ENCODE measurements around the gene SSBP1. TPM values are rescaled to one million over a fixed set of nuclear protein-coding genes. Genes with fewer than 3 reads are reported as not detected.
"Not testable (repeated sequence)": the region's sequence is repeated elsewhere in the genome, so short reads cannot be mapped to it uniquely, and the experiment has no call there.

SSBP1 gene, protein sequence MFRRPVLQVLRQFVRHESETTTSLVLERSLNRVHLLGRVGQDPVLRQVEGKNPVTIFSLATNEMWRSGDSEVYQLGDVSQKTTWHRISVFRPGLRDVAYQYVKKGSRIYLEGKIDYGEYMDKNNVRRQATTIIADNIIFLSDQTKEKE
- 315 and 348 TPM in 2 replicates for total RNA-seq (2014; rRNA removed; shearing (Covaris generic))

DNA sequence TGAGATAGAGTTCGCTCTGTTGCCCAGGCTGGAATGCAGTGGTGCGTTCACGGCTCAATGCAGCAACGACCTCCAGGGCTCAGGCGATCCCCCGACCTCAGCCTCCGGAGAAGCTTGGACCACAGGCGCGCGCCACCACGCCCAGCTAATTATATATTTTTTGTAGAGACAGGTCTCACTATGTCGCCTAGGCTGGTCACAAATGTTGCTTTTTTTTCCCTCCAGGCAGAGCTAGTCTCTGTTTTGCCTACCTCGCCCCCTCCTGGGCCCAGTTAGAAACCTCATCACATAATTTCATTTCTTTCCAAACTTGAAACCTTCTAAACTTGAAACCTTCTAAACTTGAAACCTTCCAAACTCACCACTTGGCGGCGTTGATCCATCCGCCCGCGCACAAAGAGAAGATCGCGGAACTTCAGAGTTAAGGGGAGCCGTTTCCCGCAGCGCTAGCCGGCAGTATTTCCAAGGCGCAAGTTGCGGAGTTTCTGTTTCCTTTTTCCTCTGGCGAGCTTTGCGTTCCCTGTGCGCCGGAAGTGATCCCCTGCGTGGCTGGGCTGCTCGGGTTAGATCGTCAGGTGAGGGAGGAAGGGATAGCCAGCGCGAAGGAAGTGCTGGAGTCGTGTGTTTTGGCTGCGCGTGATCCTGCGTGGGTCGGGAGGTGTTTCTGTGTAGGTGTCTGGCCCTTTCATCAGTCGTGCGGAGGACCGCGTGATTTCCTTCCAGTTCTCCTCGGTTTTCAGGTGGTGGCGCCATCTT lies at the start of gene SSBP1:
Gene SSBP1, plus strand, starts transcription at position 523 of the 756 bp plus-strand sequence. CDS start 809 bp downstream, outside the sequence.
- DNase-seq (ENCODE audit: low spot score): peak; percentile 96
- in situ Hi-C loops (cut with HindIII; ENCODE audit: low sequenced_read_pairs): no loop called here

DNA sequence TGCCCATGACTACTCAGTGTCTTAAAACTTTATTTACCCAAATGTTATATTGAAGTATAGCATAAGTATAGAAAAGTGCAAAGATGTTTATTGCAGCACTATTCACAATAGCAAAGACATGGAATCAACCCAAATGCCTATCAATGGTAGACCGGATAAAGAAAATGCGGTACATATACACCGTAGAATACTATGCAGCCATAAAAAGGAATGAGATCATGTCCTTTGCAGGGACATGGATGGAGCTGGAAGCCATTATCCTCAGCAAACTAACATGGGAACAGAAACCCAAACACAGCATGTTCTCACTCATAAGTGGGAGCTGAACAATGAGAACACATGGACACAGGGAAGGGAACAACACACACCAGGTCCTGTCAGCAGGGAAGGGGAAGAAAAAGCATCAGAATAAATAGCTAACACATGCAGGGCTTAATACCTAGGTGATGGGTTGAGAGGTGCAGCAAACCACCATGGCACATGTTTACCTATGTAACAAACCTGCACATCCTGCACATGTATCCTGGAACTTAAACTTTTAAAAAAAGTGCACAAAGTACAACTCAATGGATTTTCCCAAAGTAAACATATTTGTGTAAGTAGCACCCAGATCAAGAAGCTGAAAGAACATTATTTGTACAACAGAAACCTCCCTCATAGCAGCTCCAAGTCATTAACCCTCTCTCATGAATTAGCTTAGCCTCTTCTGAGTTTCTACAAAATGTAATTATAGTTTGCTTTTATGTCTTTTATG lies 48.9 kb upstream of the SSBP1 start:
- in situ Hi-C loops (cut with HindIII; ENCODE audit: low sequenced_read_pairs); DNase-seq (ENCODE audit: low spot score): not testable (repeated sequence)

DNA sequence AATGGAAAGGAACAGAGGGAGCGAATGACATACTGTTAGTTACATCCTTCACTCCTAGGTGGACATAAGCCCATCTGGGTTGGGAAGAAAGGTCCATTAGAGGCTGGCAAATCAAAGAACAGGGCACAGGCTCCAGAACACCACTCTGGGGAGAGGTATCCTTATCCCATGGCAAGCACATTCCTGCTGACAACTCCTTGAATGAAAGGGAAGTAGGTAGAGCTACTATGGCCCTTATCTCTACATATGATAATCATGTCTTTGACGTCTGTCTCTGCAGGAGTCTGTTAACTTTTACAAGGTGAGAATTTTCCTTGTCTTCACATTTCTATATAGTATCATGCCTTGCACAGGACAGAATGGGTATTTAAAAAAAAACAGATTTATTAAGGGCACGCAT lies 46.6 kb upstream of the SSBP1 start:
- no peak for DNase-seq (ENCODE audit: low spot score)
- in situ Hi-C loops (cut with HindIII; ENCODE audit: low sequenced_read_pairs): no loop called here

DNA sequence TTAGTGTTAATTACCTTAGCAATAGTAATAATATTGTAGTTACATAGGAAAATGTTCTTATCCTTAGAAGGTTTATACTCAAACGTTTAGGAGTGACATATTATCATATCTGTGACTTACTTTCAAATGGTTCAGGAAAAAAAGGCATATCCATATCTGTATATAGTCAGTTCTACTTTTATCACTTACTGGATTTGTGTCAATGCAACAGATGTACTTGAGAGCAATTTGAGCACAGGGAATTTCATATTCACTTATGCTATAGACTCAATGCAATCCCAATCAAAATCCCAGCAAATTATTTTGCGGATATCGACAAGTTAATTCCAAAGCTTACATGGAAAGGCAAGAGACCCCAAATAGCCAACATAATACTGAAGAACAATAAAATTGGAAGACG lies 46.2 kb upstream of the SSBP1 start:
- in situ Hi-C loops (cut with HindIII; ENCODE audit: low sequenced_read_pairs): no loop called here
- DNase-seq (ENCODE audit: low spot score): no peak

DNA sequence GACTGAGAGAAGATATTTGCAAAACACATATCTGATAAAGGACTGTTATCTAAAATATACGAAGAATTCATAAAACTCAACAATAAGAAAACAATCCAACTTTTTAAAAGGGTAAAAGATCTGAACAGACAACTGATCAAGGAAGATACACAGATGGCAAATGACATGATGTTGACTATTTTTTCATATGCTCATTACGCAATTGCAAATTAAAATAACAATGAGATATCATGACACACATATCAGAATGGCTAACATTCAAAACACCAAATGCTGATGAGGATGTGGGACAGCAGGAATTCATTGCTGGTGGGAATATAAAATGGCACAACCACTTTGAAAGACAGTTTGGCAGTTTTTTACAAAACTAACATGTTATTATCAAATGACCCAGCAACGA lies 45.1 kb upstream of the SSBP1 start:
- no peak for DNase-seq (ENCODE audit: low spot score)
- in situ Hi-C loops (cut with HindIII; ENCODE audit: low sequenced_read_pairs): no loop called here

DNA sequence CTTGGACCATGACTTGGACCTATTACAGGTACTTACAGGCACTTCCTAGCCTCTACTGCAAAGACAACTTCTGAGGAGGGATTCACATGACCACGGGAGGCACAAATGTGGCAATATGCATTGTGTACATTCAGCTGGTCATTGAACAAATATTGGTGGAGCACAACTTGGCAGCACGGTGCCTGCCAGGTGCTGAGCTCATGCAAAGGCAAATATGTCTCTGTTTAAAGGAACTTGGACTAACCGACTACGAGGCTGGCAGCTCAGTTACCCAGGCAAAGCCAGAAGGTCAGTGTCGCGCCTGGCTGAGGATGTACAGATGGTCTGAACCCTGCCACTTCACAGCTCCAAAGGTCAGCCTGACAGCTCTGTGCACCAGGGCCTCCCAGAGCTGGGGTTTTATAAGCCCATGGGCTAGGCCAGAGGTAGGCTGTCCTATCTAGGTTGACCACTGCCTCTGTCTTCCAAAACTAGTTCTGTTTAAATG lies 42.3 kb upstream of the SSBP1 start:
- in situ Hi-C loops (cut with HindIII; ENCODE audit: low sequenced_read_pairs): no loop called here
- DNase-seq (ENCODE audit: low spot score): no peak

DNA sequence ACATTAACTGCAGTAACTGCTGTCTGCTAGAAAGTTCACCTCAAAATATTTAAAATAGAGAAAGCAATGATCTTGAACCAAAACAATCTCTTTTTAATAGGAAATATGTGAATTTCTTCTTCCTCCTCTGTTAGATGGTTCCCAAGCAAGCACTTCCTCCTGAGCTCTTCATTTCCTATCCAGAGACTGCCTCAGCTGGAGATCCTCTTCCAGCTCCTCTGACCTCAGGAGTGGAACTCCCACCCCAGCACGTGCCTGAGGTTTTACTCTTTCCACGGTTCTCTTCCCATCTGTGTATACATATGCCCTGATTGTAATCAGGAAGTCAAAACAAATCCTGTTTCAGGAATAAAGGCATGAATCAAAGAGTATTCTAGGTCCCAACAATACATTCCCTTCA lies 41.8 kb upstream of the SSBP1 start:
- no peak for DNase-seq (ENCODE audit: low spot score)
- in situ Hi-C loops (cut with HindIII; ENCODE audit: low sequenced_read_pairs): no loop called here

DNA sequence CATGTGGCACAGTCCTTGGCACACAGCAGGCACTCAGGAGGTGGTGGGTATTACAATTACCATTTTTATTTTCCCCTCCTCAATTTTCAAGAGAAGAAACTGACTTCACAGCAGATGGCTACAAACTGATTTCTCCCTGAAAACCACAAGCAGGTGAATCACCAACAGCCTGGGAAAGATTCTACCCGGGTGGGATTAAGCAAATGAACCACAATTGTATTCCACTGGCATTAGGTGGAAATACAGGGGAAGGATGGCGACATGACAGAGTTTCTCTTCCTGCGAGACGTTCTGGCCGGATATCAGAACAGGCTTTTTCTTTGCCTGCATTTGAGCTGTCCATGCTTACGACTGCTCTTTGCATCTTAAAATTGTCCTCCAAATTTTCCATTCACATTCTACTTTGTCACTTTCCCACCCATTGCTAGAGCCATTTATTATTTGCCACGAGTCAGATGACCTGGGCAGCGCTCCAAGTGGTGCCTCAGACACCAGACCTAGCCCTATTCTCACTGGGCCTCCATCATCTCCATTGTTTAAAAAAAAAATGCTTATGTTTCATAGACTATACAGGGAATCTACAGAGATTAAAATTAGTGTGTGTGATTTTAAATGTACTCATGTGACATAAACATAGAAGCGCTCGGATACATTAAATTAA lies 40.8 kb upstream of the SSBP1 start:
- in situ Hi-C loops (cut with HindIII; ENCODE audit: low sequenced_read_pairs): no loop called here
- DNase-seq (ENCODE audit: low spot score): no peak

DNA sequence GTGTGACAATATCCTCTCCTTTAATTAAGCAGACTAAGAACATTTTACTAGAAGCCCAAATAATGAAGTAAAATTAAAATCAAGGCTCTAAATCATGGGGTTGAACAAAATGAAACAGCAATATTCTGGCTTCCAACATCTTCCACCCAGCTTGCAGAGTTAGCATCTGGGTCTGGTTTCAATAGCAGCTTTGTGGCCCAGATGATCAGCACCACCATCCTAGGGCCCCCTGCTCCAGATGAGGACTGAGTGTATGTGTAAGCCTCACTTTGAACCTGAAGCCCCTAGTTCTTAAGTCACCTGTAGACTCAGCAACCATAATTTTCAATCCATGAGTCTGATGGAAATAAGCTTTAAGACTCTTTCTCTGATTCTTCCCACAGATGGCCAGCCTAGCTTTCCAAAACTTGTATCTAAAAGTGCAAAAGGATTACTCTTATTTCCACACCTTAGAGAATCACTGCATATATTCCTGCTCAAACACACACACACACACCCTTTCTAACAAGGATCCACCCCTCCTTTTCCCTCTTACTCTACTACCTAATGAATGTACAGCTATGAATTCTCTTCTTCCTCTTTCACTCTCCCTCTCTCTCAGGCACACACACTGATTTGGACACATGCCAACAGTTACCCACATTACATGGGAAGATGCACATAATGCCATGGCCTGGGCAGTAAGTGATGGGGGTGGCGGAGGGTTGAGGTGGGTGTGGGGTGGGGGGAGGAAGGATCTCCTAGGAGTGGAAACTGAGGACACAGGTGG lies 39.7 kb upstream of the SSBP1 start:
- DNase-seq (ENCODE audit: low spot score): no peak
- in situ Hi-C loops (cut with HindIII; ENCODE audit: low sequenced_read_pairs): no loop called here

DNA sequence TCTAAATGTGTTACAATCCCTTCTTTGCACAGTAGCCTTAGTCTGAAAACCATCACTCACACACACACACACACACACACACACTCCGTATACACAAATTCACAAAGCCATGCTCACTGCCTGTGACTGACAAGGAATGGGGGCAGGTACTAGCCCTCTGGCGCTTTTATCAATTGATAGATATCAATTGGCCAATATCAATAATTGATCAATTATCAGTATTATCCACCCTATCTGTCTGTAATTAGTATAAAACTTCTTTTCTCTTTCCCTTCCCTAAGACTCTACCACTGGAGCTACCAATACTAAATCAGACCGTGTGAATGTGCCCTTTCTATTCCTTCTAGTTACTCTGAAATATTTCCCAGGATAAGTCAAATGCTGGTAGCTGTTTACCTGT lies 38.3 kb upstream of the SSBP1 start:
- in situ Hi-C loops (cut with HindIII; ENCODE audit: low sequenced_read_pairs): no loop called here
- DNase-seq (ENCODE audit: low spot score): no peak

DNA sequence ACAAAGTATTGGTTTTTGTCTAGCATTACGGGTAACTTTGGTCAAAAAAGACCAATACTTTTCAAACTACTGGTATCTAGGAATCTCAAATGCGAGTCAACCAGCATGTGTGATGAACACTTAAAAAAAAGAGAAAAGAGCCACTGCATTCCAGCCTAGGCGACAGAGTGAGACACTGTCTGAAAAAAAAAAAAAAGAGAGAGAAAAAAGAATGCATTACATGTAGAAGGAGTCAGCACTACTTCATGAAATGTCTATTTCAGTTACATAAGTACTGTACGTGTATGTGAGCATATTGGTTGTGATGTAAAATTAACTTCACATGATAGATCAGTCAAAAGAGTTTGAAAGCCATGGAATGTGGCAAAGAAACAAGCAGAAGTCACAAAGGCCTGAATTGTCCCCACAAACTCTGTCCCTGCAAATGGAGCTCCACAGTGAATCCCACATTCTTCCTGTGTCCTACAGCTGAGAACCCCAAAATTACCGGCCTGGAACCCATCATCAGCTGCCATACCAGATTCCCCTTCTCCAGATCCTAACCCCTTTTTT lies 37.8 kb upstream of the SSBP1 start:
- DNase-seq (ENCODE audit: low spot score): peak; percentile 47
- in situ Hi-C loops (cut with HindIII; ENCODE audit: low sequenced_read_pairs): no loop called here

DNA sequence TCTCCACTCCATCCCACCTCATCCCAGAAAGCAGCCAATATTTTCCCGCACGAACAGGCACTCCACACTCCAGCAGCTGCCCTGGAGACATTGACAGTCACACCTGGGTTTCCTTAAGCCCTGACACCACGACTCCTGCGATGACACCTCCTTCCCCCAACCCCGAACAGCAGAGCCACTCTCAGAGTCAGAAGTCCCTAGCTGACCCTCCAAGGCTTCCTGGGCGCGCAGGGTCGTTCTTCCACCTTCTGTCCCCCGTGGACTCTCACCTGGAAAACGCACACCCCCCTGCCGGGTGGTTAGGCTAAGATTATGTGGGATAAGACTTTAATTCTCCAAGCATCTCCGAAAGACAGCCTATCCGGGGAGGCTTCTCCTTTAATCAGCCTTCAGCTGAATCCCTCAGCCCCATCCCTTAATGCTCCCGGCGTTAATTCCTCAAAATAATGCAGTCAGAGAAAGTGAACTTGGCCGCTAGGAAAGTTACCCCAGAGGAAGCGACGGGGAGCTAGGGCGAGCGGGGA lies 37.2 kb upstream of the SSBP1 start:
- peak; percentile 32 for DNase-seq (ENCODE audit: low spot score)
- in situ Hi-C loops (cut with HindIII; ENCODE audit: low sequenced_read_pairs): no loop called here

DNA sequence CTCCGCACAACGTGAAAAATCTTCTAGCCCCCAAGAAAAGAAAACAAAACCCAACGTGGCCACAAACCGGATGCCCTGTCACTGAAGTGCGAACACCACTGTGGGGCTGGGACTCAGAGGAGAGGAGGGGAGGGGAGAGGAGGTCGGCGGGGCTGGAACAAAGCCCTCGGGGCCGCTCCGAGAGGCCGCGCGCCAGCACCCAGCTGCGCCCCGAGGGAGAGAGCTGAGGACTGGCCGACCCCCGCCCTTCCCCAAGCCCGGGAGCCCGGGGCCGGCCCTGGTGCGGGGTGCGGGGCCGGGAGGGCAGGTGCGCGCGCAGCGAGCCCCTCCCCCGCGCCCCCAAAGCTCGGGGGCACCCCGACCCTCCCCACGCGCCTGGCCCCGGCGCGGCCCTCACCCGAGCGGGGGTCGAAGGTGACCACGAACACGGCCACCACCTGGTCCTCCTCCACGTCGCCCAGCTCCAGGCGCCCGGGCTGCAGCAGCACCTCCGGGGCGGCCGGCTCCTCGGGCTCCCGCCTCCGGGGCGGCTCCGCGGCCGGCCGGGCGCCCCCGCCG lies 36.6 kb upstream of the SSBP1 start:
- DNase-seq (ENCODE audit: low spot score): peak; percentile 42
- in situ Hi-C loops (cut with HindIII; ENCODE audit: low sequenced_read_pairs): no loop called here

DNA sequence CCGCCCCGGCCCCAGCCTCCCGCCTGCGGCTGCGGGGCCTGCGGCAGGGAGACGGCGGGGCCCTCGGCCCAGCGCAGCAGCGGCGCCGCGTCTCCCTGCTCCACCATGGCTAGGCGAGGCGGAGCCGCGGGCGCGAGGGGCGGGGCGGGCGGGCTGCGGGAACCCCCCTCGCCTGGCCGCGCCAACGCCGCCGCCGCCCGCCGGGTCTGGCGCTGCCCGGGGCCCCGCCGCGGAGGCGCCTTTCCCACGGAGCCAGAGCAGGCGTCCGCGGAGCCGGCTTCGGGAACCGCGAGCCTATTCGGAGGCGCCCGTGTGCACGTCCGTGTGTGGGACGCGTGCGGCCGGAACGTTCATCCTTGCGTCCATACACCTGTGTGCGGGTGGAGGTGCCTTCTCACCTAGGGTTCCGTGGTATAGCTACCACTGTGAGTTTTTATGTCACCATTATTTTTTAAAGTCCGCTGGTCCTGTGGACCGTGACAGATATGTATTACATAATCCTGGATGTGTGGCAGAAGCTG lies 36.1 kb upstream of the SSBP1 start, which contains the start of gene DENND11:
Gene DENND11, minus strand, starts transcription at position 120 of the 521 bp plus-strand sequence. Its CDS starts 13 bp downstream, at position 107.
- peak; percentile 59 for DNase-seq (ENCODE audit: low spot score)
- in situ Hi-C loops (cut with HindIII; ENCODE audit: low sequenced_read_pairs): no loop called here

DNA sequence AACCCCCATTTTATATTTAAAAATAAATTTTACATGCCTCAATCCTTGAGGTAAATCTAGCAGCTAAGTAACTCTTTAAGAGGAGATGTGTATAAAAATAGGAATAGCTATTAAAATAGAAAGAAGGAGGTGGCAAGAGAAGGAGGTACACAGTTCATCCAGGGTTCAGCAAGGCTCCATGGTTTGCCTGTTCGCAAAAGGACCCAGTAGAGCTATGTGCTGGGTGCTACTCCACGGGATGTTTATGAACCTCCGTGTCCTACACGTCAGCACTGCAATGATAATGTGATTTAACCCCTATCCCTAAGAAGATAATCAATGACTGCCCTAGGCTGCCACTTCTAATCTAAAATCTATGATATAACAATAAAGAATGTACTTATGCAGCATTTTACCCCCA lies 35.3 kb upstream of the SSBP1 start:
- no peak for DNase-seq (ENCODE audit: low spot score)
- in situ Hi-C loops (cut with HindIII; ENCODE audit: low sequenced_read_pairs): no loop called here

DNA sequence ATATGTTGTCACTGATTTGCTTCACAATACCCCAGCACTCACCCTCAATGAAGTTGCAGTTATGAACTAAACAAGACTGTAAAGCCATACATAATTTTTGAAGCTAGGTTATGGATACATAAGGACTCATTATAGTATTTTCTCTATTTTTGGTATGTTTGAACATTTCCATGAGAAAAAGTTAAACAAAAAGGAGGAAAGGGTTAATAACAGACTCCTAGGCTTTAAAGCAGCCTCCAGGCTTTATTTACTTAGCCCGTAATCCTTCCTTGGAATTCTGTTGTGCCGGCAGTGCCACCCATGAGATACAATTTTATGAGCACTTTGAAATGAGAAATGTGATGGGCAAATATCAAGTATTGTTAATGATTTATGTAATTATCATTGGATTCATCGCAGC lies 34.0 kb upstream of the SSBP1 start:
- DNase-seq (ENCODE audit: low spot score): no peak
- in situ Hi-C loops (cut with HindIII; ENCODE audit: low sequenced_read_pairs): no loop called here

DNA sequence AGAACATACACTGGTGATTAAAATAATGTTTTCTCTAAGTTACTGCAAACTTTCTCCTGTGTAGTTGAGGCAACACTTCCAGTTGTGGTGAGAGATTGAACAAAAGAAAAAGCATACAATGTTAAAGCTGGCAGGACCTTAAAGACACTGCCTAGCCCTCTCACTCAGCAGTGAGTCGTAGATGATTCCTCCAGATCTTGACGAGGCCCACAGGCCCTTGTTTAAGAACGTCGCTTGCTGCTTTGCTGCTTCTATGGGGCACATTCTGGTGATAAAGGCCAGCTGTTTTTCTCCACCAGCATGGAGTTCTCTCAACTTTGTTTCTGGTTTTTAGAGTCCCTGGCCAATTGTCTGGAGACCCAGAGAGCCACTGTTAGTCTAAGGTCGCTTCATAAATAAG lies 33.4 kb upstream of the SSBP1 start:
- in situ Hi-C loops (cut with HindIII; ENCODE audit: low sequenced_read_pairs): no loop called here
- DNase-seq (ENCODE audit: low spot score): no peak
